Pericardium fibroblast (primary cell): ENCODE data around the gene LHX2. TPM values are rescaled to one million over a fixed set of nuclear protein-coding genes. Genes with fewer than 3 reads are reported as not detected.

ENCODE experiments used
- total RNA-seq: library from RNA; depleted of rRNA; stranded (reverse); fragments of >200 nt; gene quantifications from 2 replicates; pipeline ENCODE4 v1.2.3, GENCODE V29; 2015

Gene LHX2
- 0.34 and 0.70 TPM in 2 replicates for total RNA-seq

GRCh38 chr9:124011460-124012301 is at the start of gene LHX2:
Gene LHX2, plus strand, starts transcription at chr9:124011768. Its CDS starts 581 bp downstream, at chr9:124012349.

Other genes with a start within 250 kb of the LHX2 start
- 7.7 and 12.1 TPM in 2 replicates for gene DENND1A, start 81.6 kb upstream of the LHX2 start, total RNA-seq
- gene NEK6, start 246.2 kb downstream of the LHX2 start, total RNA-seq, result 45.6 and 63.6 TPM in 2 replicates